GM21529 (cell line): ENCODE data around the gene SEPTIN14.
"Not testable (repeated sequence)": the region's sequence is repeated elsewhere in the genome, so short reads cannot be mapped to it uniquely, and the experiment has no call there.

Experiments used
- ATAC-seq: cut with Tn5 transposase; IDR thresholded peaks from one replicate; pipeline ENCODE4 v1.9.1; 2021; ENCODE audit not compliant: unreplicated experiment

SEPTIN14 gene

GRCh38 chr7:55786901-55787300 is 75.7 kb downstream of the SEPTIN14 start:
- ATAC-seq, result no peak

DNA sequence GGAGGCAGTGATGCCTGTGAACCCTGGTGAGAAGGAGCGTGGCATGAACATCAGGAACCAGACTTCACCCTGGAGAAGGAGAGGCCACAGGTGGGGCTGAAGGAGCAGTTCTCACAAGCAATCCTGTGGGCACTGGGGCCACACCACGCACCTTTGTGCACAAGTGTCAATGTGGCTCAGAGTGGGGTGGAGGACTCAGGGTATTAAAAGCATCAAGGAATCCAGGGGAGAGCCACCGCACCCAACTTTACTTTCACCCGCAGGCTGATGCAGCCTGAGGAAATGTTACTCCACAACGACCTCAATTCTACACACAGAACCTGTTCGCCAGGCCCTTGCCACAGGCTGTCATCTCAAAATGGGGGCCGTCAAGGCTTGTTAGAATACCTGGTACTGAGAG is 77.1 kb downstream of the SEPTIN14 start:
- ATAC-seq, result not testable (repeated sequence)

GRCh38 chr7:55784151-55784550 is 78.4 kb downstream of the SEPTIN14 start:
- ATAC-seq, result no peak

DNA sequence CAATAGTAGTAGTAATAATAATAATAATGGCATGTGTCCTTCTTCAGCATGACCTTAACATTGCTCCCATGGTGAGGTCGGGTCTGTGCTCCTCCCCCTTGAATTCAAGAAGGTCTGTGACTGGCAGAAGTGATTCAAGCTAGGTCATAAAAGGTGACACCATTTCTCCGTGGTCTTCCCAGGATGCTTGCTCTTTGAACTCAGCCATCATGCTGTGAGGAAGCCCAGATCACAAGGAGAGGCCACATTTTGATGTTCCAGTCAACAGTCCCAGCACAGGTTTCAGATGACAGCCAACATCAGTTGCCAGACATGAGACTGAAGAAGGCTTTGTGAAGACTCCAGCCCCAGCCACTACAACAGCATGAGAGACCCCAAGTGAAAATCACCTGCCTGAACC is 83.9 kb downstream of the SEPTIN14 start:
- ATAC-seq, result no peak

- no peak for ATAC-seq
These were observed 86.4 kb downstream of the SEPTIN14 start for GRCh38 chr7:55776196-55776595.

DNA sequence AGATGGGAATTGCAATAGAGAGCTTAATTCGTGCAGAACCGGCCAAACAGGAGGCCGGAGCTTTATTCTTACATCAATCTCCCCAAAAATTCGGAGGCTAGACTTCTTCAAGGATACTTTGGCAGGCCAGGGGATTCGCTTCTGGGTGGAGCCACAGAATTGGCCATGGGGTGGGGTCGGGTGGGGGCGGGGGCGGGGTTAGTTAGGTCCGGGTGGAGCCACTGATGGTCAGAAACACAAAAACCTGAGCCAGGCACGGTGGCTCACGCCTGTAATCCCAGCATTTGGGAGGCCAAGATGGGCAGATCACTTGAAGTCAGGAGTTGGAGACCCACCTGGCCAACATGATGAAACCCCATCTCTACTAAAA is 87.5 kb downstream of the SEPTIN14 start:
- ATAC-seq, result no peak

DNA sequence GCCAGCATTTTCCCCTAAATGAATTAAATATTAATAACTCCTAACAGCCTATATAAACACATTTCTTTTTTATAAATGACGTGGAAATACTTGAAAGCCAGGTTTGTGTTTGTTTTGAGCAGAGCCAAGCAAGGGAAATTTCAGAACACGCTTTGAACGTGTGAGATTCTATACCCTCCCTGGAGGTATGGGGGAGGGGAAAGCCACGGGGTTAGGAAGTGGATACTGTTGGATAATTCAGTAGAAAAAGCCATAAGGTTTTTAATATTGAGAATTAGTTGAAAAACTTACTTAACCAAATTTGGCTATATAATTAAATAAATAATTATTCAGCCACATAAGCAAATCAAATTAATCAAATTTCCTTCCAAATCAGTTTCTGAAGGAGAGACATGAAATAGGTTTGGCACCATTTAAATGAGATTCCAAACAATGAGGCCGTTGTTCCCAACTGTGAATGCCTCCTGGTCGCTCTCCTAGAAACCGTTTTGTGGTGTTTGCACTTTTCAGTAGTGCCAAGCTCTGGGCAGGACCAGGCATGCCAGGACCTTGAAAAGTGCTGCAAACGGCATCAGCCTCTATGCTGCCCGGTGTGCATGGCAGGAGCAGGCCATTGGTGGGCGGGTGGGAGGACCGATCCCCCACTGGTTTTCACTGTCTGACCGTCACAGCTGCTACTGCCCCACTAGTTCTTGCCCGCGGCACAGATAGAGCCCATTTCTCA is 88.1 kb downstream of the SEPTIN14 start:
- ATAC-seq, result no peak

- no peak for ATAC-seq
These were observed 91.8 kb downstream of the SEPTIN14 start for GRCh38 chr7:55770778-55771177.

DNA sequence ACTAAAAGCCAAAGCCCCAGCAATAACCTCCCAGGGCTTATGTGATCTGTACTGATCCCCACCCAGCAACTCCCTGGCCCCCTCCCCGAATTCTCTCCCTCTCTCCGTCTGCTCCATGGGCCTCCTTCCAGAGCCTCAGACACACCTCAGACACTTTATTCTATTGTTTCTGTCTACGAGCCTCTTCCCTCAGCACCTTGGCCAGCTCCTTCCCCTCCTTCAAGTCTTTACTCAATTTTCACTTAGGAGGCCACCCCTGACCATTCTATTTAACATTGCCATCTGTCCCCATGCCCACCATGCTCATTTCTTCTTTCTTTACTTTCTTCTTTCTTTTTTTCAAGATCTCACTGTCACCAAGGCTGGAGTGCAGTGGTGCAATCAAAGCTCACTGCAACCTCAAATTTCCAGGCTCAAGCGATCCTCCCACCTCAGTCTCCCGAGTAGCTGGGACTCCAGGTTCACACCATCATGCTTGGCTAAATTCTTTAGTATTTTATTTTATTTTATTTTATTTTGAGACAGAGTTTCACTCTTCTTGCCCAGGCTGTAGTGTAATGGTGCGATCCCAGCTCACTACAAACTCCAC is 109.2 kb downstream of the SEPTIN14 start:
- not testable (repeated sequence) for ATAC-seq

DNA sequence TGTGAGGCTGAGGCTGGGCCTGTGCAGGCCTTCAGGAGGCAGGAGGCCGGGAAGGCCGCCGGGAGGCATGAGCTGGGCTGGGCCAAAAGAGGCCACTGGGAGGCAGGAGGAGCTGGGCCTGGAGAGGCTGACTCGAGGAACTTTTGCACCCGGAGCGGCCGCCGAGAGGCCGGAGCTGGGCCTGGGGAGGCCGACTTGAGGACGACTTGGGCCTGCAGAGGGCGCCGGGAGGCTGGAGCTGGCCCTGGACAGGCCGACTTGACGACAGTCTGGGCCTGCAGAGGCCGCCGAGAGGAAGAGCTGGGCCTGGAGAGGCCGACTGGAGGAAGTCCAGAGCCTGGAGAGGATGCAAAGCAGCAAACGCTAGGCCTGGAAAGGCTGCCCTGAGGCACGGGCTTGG is 117.8 kb downstream of the SEPTIN14 start:
- ATAC-seq, result not testable (repeated sequence)
